WTC11 (cell line): ENCODE data around the gene HOXA9. TPM values are rescaled to one million over a fixed set of nuclear protein-coding genes. Genes with fewer than 3 reads are reported as not detected.

Experiments used
- ATAC-seq: fragments of 200-7000 bp; cut with Tn5 transposase; 2 replicates; pipeline ENCODE4 v1.10.0; 2021; ENCODE audit warnings: mild to moderate bottlenecking, moderate library complexity
- CTCF ChIA-PET: fragments of 300-600 bp; sonication (Branson Sonifier 250); formaldehyde crosslinking; loops from one replicate; lab custom pipeline; 2021; ENCODE audit warnings: antibody characterized with exemption; lab: Charles Lee
- POLR2A ChIA-PET: fragments of 350-600 bp; sonication (Branson Sonifier 250); formaldehyde crosslinking; loops from one replicate; lab custom pipeline; 2021; ENCODE audit warnings: antibody characterized with exemption; lab: Charles Lee
- DNase-seq: peaks from one replicate; pipeline ENCODE4 v3.0.0; 2021; ENCODE audit warnings: low spot score
- H3K27ac Mint-ChIP-seq: 2 replicates; pipeline ENCODE4 v1.8.0; 2021; ENCODE audit warnings: mixed read lengths
- H3K27me3 Mint-ChIP-seq: 2 replicates; pipeline ENCODE4 v1.8.0; 2021; ENCODE audit warnings: low read depth, mild to moderate bottlenecking, moderate library complexity, mixed read lengths
- H3K36me3 Mint-ChIP-seq: 2 replicates; pipeline ENCODE4 v1.8.0; 2021; ENCODE audit warnings: mixed read lengths
- H3K4me1 Mint-ChIP-seq: 2 replicates; pipeline ENCODE4 v1.8.0; 2022; ENCODE audit warnings: mixed read lengths
- H3K4me3 Mint-ChIP-seq: 2 replicates; pipeline ENCODE4 v1.8.0; 2021; ENCODE audit warnings: mild to moderate bottlenecking, moderate library complexity, mixed read lengths
- H3K9me3 Mint-ChIP-seq: 2 replicates; pipeline ENCODE4 v1.8.0; 2021; ENCODE audit warnings: mixed read lengths
- CTCF ChIP-seq: fragments of 200-600 bp; IDR thresholded peaks from 2 replicates; pipeline ENCODE4 v1.8.0; 2022; ENCODE audit warnings: antibody characterized with exemption
- E2F5 ChIP-seq: sonication (generic); formaldehyde crosslinking; IDR thresholded peaks from 2 replicates; pipeline ENCODE4 v1.8.1; 2022; ENCODE audit warnings: mild to moderate bottlenecking, moderate library complexity, missing genetic modification reagents
- EMX1 ChIP-seq: fragments of 250-450 bp; sonication (Bioruptor Pico); IDR thresholded peaks from 2 replicates; pipeline ENCODE4 v1.8.0; 2021; ENCODE audit warnings: mild to moderate bottlenecking
- FOXK1 ChIP-seq: sonication (generic); formaldehyde crosslinking; IDR thresholded peaks from 2 replicates; pipeline ENCODE4 v1.8.0; 2022; ENCODE audit warnings: mild to moderate bottlenecking, moderate library complexity, missing genetic modification reagents
- HMGA2 ChIP-seq: fragments of 250-450 bp; sonication (Bioruptor Pico); IDR thresholded peaks from 2 replicates; pipeline ENCODE4 v1.4.0; 2021; ENCODE audit warnings: mild to moderate bottlenecking, moderate library complexity
- NFE2L1 ChIP-seq: sonication (generic); formaldehyde crosslinking; IDR thresholded peaks from 2 replicates; pipeline ENCODE4 v1.8.1; 2023; ENCODE audit warnings: missing genetic modification reagents
- NR2C2 ChIP-seq: sonication (generic); formaldehyde crosslinking; IDR thresholded peaks from 2 replicates; pipeline ENCODE4 v1.8.0; 2022; ENCODE audit warnings: mild to moderate bottlenecking, missing genetic modification reagents
- NR3C1 ChIP-seq: sonication (generic); formaldehyde crosslinking; conservative IDR thresholded peaks from 2 replicates; pipeline ENCODE4 v1.8.1; 2023; ENCODE audit warnings: low read depth, mild to moderate bottlenecking, missing genetic modification reagents
- ZNF138 ChIP-seq: sonication (generic); formaldehyde crosslinking; conservative IDR thresholded peaks from 2 replicates; pipeline ENCODE4 v1.8.1; 2022; ENCODE audit warnings: mild to moderate bottlenecking, moderate library complexity, missing genetic modification reagents
- ZNF219 ChIP-seq: sonication (generic); formaldehyde crosslinking; IDR thresholded peaks from 2 replicates; pipeline ENCODE4 v1.8.0; 2023; ENCODE audit warnings: missing genetic modification reagents, mild to moderate bottlenecking, borderline replicate concordance
- ZNF416 ChIP-seq: fragments of 250-450 bp; sonication (Bioruptor Pico); IDR thresholded peaks from 2 replicates; pipeline ENCODE4 v1.9.0; 2021; ENCODE audit warnings: mild to moderate bottlenecking, inconsistent platforms
- ZNF423 ChIP-seq: fragments of 250-450 bp; sonication (Bioruptor Pico); IDR thresholded peaks from 2 replicates; pipeline ENCODE4 v2.1.2; 2022; ENCODE audit warnings: mild to moderate bottlenecking, moderate library complexity
- ZNF532 ChIP-seq: fragments of 250-450 bp; sonication (Bioruptor Pico); IDR thresholded peaks from 2 replicates; pipeline ENCODE4 v1.9.0; 2021; ENCODE audit warnings: mild to moderate bottlenecking, borderline replicate concordance
- total RNA-seq: library from RNA; stranded (reverse); gene quantifications from 3 replicates; pipeline ENCODE4 v1.2.3, GENCODE V29; 2021
- TF ChIP-seq, protein P1 (sequence below): sonication (generic); formaldehyde crosslinking; conservative IDR thresholded peaks from 2 replicates; pipeline ENCODE4 v1.8.1; 2023; ENCODE audit warnings: mild to moderate bottlenecking, low read depth, missing genetic modification reagents, moderate library complexity
- TF ChIP-seq, protein P2 (sequence below): sonication (generic); formaldehyde crosslinking; IDR thresholded peaks from 2 replicates; pipeline ENCODE4 v1.8.0; 2022; ENCODE audit warnings: mild to moderate bottlenecking, missing genetic modification reagents
- TF ChIP-seq, protein P3 (sequence below): fragments of 250-450 bp; sonication (Bioruptor Pico); IDR thresholded peaks from 2 replicates; pipeline ENCODE4 v1.9.0; 2021; ENCODE audit warnings: mild to moderate bottlenecking

The HOXA9 gene
- total RNA-seq, 1 experiment from 2014 or later: not detected

GRCh38 chr7:27119412-27119911 lies 45.9 kb downstream of the HOXA9 start (continued):
- TF ChIP-seq, protein P1, sequence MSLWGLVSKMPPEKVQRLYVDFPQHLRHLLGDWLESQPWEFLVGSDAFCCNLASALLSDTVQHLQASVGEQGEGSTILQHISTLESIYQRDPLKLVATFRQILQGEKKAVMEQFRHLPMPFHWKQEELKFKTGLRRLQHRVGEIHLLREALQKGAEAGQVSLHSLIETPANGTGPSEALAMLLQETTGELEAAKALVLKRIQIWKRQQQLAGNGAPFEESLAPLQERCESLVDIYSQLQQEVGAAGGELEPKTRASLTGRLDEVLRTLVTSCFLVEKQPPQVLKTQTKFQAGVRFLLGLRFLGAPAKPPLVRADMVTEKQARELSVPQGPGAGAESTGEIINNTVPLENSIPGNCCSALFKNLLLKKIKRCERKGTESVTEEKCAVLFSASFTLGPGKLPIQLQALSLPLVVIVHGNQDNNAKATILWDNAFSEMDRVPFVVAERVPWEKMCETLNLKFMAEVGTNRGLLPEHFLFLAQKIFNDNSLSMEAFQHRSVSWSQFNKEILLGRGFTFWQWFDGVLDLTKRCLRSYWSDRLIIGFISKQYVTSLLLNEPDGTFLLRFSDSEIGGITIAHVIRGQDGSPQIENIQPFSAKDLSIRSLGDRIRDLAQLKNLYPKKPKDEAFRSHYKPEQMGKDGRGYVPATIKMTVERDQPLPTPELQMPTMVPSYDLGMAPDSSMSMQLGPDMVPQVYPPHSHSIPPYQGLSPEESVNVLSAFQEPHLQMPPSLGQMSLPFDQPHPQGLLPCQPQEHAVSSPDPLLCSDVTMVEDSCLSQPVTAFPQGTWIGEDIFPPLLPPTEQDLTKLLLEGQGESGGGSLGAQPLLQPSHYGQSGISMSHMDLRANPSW (CRISPR knock-in tag): no peak
- TF ChIP-seq ZNF138 (CRISPR knock-in tag): no peak
- TF ChIP-seq ZNF219 (CRISPR knock-in tag): no peak
- TF ChIP-seq E2F5 (CRISPR knock-in tag): no peak
- TF ChIP-seq, protein P2, sequence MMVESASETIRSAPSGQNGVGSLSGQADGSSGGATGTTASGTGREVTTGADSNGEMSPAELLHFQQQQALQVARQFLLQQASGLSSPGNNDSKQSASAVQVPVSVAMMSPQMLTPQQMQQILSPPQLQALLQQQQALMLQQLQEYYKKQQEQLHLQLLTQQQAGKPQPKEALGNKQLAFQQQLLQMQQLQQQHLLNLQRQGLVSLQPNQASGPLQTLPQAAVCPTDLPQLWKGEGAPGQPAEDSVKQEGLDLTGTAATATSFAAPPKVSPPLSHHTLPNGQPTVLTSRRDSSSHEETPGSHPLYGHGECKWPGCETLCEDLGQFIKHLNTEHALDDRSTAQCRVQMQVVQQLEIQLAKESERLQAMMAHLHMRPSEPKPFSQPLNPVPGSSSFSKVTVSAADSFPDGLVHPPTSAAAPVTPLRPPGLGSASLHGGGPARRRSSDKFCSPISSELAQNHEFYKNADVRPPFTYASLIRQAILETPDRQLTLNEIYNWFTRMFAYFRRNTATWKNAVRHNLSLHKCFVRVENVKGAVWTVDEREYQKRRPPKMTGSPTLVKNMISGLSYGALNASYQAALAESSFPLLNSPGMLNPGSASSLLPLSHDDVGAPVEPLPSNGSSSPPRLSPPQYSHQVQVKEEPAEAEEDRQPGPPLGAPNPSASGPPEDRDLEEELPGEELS (CRISPR knock-in tag): no peak
- TF ChIP-seq NFE2L1 (CRISPR knock-in tag): no peak

- no peak for TF ChIP-seq EMX1 (CRISPR knock-in tag)
- TF ChIP-seq ZNF219 (CRISPR knock-in tag): no peak
- TF ChIP-seq FOXK1: no peak
- TF ChIP-seq NR2C2 (CRISPR knock-in tag): no peak
- no peak for TF ChIP-seq ZNF532 (CRISPR knock-in tag)
- no peak for TF ChIP-seq E2F5 (CRISPR knock-in tag)
- TF ChIP-seq, protein P3, sequence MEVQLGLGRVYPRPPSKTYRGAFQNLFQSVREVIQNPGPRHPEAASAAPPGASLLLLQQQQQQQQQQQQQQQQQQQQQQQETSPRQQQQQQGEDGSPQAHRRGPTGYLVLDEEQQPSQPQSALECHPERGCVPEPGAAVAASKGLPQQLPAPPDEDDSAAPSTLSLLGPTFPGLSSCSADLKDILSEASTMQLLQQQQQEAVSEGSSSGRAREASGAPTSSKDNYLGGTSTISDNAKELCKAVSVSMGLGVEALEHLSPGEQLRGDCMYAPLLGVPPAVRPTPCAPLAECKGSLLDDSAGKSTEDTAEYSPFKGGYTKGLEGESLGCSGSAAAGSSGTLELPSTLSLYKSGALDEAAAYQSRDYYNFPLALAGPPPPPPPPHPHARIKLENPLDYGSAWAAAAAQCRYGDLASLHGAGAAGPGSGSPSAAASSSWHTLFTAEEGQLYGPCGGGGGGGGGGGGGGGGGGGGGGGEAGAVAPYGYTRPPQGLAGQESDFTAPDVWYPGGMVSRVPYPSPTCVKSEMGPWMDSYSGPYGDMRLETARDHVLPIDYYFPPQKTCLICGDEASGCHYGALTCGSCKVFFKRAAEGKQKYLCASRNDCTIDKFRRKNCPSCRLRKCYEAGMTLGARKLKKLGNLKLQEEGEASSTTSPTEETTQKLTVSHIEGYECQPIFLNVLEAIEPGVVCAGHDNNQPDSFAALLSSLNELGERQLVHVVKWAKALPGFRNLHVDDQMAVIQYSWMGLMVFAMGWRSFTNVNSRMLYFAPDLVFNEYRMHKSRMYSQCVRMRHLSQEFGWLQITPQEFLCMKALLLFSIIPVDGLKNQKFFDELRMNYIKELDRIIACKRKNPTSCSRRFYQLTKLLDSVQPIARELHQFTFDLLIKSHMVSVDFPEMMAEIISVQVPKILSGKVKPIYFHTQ: no peak
- TF ChIP-seq NR3C1 (CRISPR knock-in tag): no peak
- no peak for TF ChIP-seq CTCF
- no peak for TF ChIP-seq ZNF416 (CRISPR knock-in tag)
- no peak for TF ChIP-seq HMGA2
- no peak for TF ChIP-seq ZNF423
- H3K27ac Mint-ChIP-seq: no peak overlapping the region
- H3K4me3 Mint-ChIP-seq: no peak overlapping the region
- peaks cover 11% of the 10 kb centered on the region for H3K4me1 Mint-ChIP-seq
- DNase-seq (no peak), ATAC-seq (no peak)
- H3K9me3 Mint-ChIP-seq: no peaks in the 10 kb centered on the region
- CTCF ChIA-PET: interaction anchor here (3.9 kb wide), 1 partner anchor 43 kb away, joined by 12 read pairs; no protein-coding TSS in a partner anchor
- H3K27me3 Mint-ChIP-seq: peaks cover 96% of the 10 kb centered on the region
- H3K36me3 Mint-ChIP-seq: no peaks in the 10 kb centered on the region
- POLR2A ChIA-PET: no interaction called here
Observed at GRCh38 chr7:27118580-27118979, 46.8 kb downstream of the HOXA9 start.
